GOT3 (cell line): ENCODE results near the gene QRFP.

ENCODE experiments used
- DNase-seq: peaks from one replicate; lab custom pipeline; 2025; ENCODE audit warnings: mixed read lengths; lab: John Stamatoyannopoulos, UW

Gene QRFP

GRCh38 chr9:130890870-130891687 lies 5.5 kb downstream of the QRFP start:
- no peak for DNase-seq

- no peak for DNase-seq
Measured at GRCh38 chr9:130890124-130890523, 6.5 kb downstream of the QRFP start.

GRCh38 chr9:130888146-130888885 lies 8.3 kb downstream of the QRFP start:
- DNase-seq: no peak

- no peak for DNase-seq
Measured at GRCh38 chr9:130887494-130888144, 9.0 kb downstream of the QRFP start.

- no peak for DNase-seq
Measured at GRCh38 chr9:130886981-130887380, 9.6 kb downstream of the QRFP start.

- DNase-seq: no peak
Measured at GRCh38 chr9:130885484-130886375, 10.9 kb downstream of the QRFP start.

GRCh38 chr9:130884542-130885483 lies 11.8 kb downstream of the QRFP start:
- DNase-seq: no peak

GRCh38 chr9:130884111-130884531 lies 12.5 kb downstream of the QRFP start:
- DNase-seq: no peak

GRCh38 chr9:130883479-130883878 lies 13.1 kb downstream of the QRFP start:
- no peak for DNase-seq

GRCh38 chr9:130882696-130883225 lies 13.9 kb downstream of the QRFP start:
- DNase-seq: no peak

GRCh38 chr9:130881516-130881915 lies 15.1 kb downstream of the QRFP start:
- DNase-seq: no peak

- no peak for DNase-seq
Measured at GRCh38 chr9:130880599-130881220, 15.9 kb downstream of the QRFP start.

- DNase-seq: no peak
Measured at GRCh38 chr9:130879863-130880411, 16.7 kb downstream of the QRFP start.

GRCh38 chr9:130878295-130878694 lies 18.3 kb downstream of the QRFP start:
- DNase-seq: no peak

GRCh38 chr9:130877300-130877699 lies 19.3 kb downstream of the QRFP start:
- DNase-seq: no peak

- no peak for DNase-seq
Measured at GRCh38 chr9:130874783-130875182, 21.8 kb downstream of the QRFP start.

GRCh38 chr9:130873966-130874365 lies 22.6 kb downstream of the QRFP start:
- no peak for DNase-seq

GRCh38 chr9:130872912-130873503 lies 23.6 kb downstream of the QRFP start:
- no peak for DNase-seq

- DNase-seq: no peak
Measured at GRCh38 chr9:130872508-130872907, 24.1 kb downstream of the QRFP start.
